H9 (cell line): ENCODE results near the gene FCGR3B. TPM values are rescaled to one million over a fixed set of nuclear protein-coding genes. Genes with fewer than 3 reads are reported as not detected.
"Not testable (repeated sequence)": the region's sequence is repeated elsewhere in the genome, so short reads cannot be mapped to it uniquely, and the experiment has no call there.

Experiments
- DNase-seq: peaks from one replicate; pipeline ENCODE4 v3.0.0-alpha.2; 2017
- H2AFZ ChIP-seq: one replicate; pipeline ENCODE4 v1.6.1; 2013; ENCODE audit warnings: mild to moderate bottlenecking, low read length, control low read depth, moderate library complexity
- H2AK5ac ChIP-seq: 2 replicates; pipeline ENCODE4 v1.6.1; 2013; ENCODE audit warnings: low read length, control low read depth, mixed read lengths; ENCODE audit not compliant: insufficient read length
- H2BK120ac ChIP-seq: one replicate; pipeline ENCODE4 v1.6.1; 2013; ENCODE audit warnings: low read depth, mild to moderate bottlenecking, low read length, control low read depth, inconsistent platforms; ENCODE audit not compliant: poor library complexity, severe bottlenecking
- H2BK12ac ChIP-seq: 2 replicates; pipeline ENCODE4 v1.6.1; 2013; ENCODE audit warnings: low read length, control low read depth, mixed read lengths, low read depth; ENCODE audit not compliant: insufficient read length
- H2BK15ac ChIP-seq: 2 replicates; pipeline ENCODE4 v1.6.1; 2013; ENCODE audit warnings: low read depth, low read length, control low read depth
- H2BK20ac ChIP-seq: one replicate; pipeline ENCODE4 v1.6.1; 2013; ENCODE audit warnings: low read depth, mild to moderate bottlenecking, low read length, control low read depth, inconsistent platforms; ENCODE audit not compliant: poor library complexity, severe bottlenecking
- H2BK5ac ChIP-seq: 2 replicates; pipeline ENCODE4 v1.6.1; 2013; ENCODE audit warnings: low read length, control low read depth, mixed read lengths; ENCODE audit not compliant: insufficient read length
- H3K14ac ChIP-seq: 2 replicates; pipeline ENCODE4 v1.6.1; 2013; ENCODE audit warnings: low read length, control low read depth; ENCODE audit not compliant: insufficient read depth
- H3K18ac ChIP-seq: 2 replicates; pipeline ENCODE4 v1.6.1; 2013; ENCODE audit warnings: low read depth, mild to moderate bottlenecking, mixed read lengths, low read length, control low read depth; ENCODE audit not compliant: insufficient read length
- H3K23ac ChIP-seq: 2 replicates; pipeline ENCODE4 v1.6.1; 2013; ENCODE audit warnings: low read length, control low read depth, mixed read lengths, low read depth; ENCODE audit not compliant: insufficient read length
- H3K23me2 ChIP-seq: 2 replicates; pipeline ENCODE4 v1.6.1; 2013; ENCODE audit warnings: low read depth, mild to moderate bottlenecking, mixed read lengths, low read length, control low read depth; ENCODE audit not compliant: insufficient read length, poor library complexity, severe bottlenecking
- H3K27ac ChIP-seq: 2 replicates; pipeline ENCODE4 v1.5.1; 2013; ENCODE audit warnings: low read length, control low read depth, mixed read lengths, low read depth; ENCODE audit not compliant: insufficient read length
- H3K27me3 ChIP-seq: 2 replicates; pipeline ENCODE4 v1.6.1; 2013; ENCODE audit warnings: low read length, control low read depth, inconsistent platforms; ENCODE audit not compliant: insufficient read depth
- H3K4ac ChIP-seq: 2 replicates; pipeline ENCODE4 v1.6.1; 2013; ENCODE audit warnings: low read depth, mild to moderate bottlenecking, control low read depth, inconsistent platforms, low read length, moderate library complexity
- H3K4me1 ChIP-seq: 2 replicates; pipeline ENCODE4 v1.6.1; 2013; ENCODE audit warnings: low read length, control low read depth, inconsistent platforms; ENCODE audit not compliant: insufficient read depth
- H3K4me2 ChIP-seq: 2 replicates; pipeline ENCODE4 v1.6.1; 2013; ENCODE audit warnings: low read length, control low read depth, mixed read lengths; ENCODE audit not compliant: insufficient read length, insufficient read depth
- H3K56ac ChIP-seq: 2 replicates; pipeline ENCODE4 v1.6.1; 2013; ENCODE audit warnings: low read depth, mild to moderate bottlenecking, mixed read lengths, low read length, control low read depth; ENCODE audit not compliant: insufficient read length
- H3K79me1 ChIP-seq: 2 replicates; pipeline ENCODE4 v1.6.1; 2013; ENCODE audit warnings: low read depth, mild to moderate bottlenecking, moderate library complexity, low read length, control low read depth, inconsistent platforms; ENCODE audit not compliant: insufficient read depth, poor library complexity, severe bottlenecking
- H3K79me2 ChIP-seq: 2 replicates; pipeline ENCODE4 v1.6.1; 2013; ENCODE audit warnings: low read length, control low read depth, inconsistent platforms; ENCODE audit not compliant: insufficient read depth
- H3K9ac ChIP-seq: 2 replicates; pipeline ENCODE4 v1.6.1; 2013; ENCODE audit warnings: low read length, control low read depth, mixed read lengths; ENCODE audit not compliant: insufficient read length; ENCODE audit errors: extremely low read depth
- H3K9me3 ChIP-seq: one replicate; pipeline ENCODE4 v1.6.1; 2013; ENCODE audit warnings: low read depth, low read length, inconsistent platforms; ENCODE audit not compliant: control insufficient read depth
- H3T11ph ChIP-seq: one replicate; pipeline ENCODE4 v1.6.1; 2013; ENCODE audit warnings: mild to moderate bottlenecking, low read length, control low read depth, inconsistent platforms
- H4K20me1 ChIP-seq: one replicate; pipeline ENCODE4 v1.6.1; 2013; ENCODE audit not compliant: control insufficient read depth, insufficient read length, insufficient read depth
- H4K5ac ChIP-seq: 2 replicates; pipeline ENCODE4 v1.6.1; 2013; ENCODE audit warnings: low read depth, mild to moderate bottlenecking, mixed read lengths, low read length, control low read depth; ENCODE audit not compliant: insufficient read length
- H4K8ac ChIP-seq: replicated peaks from 2 replicates; pipeline ENCODE4 v1.6.1; 2013; ENCODE audit warnings: low read length, control low read depth, mixed read lengths, low read depth; ENCODE audit not compliant: insufficient read length
- H4K91ac ChIP-seq: 2 replicates; pipeline ENCODE4 v1.6.1; 2013; ENCODE audit warnings: low read depth, mild to moderate bottlenecking, moderate library complexity, mixed read lengths, low read length, control low read depth; ENCODE audit not compliant: insufficient read length
- H3K27ac Mint-ChIP-seq, 3 experiments: 2 replicates in 2 of 3; 3 replicates in 1 of 3; pipeline ENCODE4 v1.8.0; 2020 to 2021; ENCODE audit warnings: mixed read lengths in 3 of 3, mild to moderate bottlenecking in 1 of 3, moderate library complexity in 1 of 3
- H3K27me3 Mint-ChIP-seq: 2 replicates; pipeline ENCODE4 v1.8.0; 2021; ENCODE audit warnings: low read depth, mild to moderate bottlenecking, moderate library complexity, mixed read lengths
- H3K36me3 Mint-ChIP-seq, 3 experiments: 2 replicates in 2 of 3; 3 replicates in 1 of 3; pipeline ENCODE4 v1.8.0; 2020 to 2021; ENCODE audit warnings: low read depth in 3 of 3, mixed read lengths in 3 of 3; ENCODE audit not compliant: insufficient read depth in 1 of 3
- H3K4me1 Mint-ChIP-seq, 2 experiments: 2 replicates each; pipeline ENCODE4 v1.8.0; 2020; ENCODE audit warnings: mixed read lengths in 2 of 2
- H3K4me3 Mint-ChIP-seq, 2 experiments: 2 replicates in 1 of 2; 3 replicates in 1 of 2; pipeline ENCODE4 v1.8.0; 2020 to 2021; ENCODE audit warnings: mild to moderate bottlenecking in 2 of 2, mixed read lengths in 2 of 2, moderate library complexity in 1 of 2
- H3K9me3 Mint-ChIP-seq, 2 experiments: 2 replicates in 1 of 2; 3 replicates in 1 of 2; pipeline ENCODE4 v1.8.0; 2020; ENCODE audit warnings: mild to moderate bottlenecking in 2 of 2, mixed read lengths in 2 of 2, moderate library complexity in 1 of 2
- WGBS: extraction: QIAGEN DNeasy Blood & Tissue Kit; methylation state at CpG from one replicate; pipeline ENCODE4 v1.1.7; 2013; ENCODE audit warnings: missing lambda C conversion rate, low lambda C conversion rate, mixed read lengths; ENCODE audit not compliant: insufficient read length; ENCODE audit errors: extremely low coverage; 5-methylcytosine and 5-hydroxymethylcytosine counted together
- total RNA-seq: library from RNA; stranded (reverse); gene quantifications from 2 replicates; pipeline ENCODE4 v1.2.1, GENCODE V29; 2021

FCGR3B gene
- total RNA-seq, 1 experiment from 2014 or later = not detected

- H3K23ac ChIP-seq, H3K18ac ChIP-seq, H2BK12ac ChIP-seq, H2BK15ac ChIP-seq, H3K79me1 ChIP-seq, H3K4me1 Mint-ChIP-seq, H3T11ph ChIP-seq, H3K79me2 ChIP-seq, H4K8ac ChIP-seq, H4K91ac ChIP-seq, H3K4me1 ChIP-seq, H2BK120ac ChIP-seq, H3K4ac ChIP-seq, H2BK20ac ChIP-seq, H2AK5ac ChIP-seq, H4K20me1 ChIP-seq, H3K56ac ChIP-seq, H3K27me3 ChIP-seq, H3K27ac ChIP-seq, H2BK5ac ChIP-seq, H4K5ac ChIP-seq, H3K23me2 ChIP-seq, H3K9me3 ChIP-seq: not testable (repeated sequence)
- peak; percentile 77 for DNase-seq
- Mint-ChIP-seq H3K9me3 (peaks cover 16% of the 10 kb centered on the region in 2 experiments), H3K4me3 (peak overlapping the region; percentile 83 to 98), H3K36me3 (peaks cover 7 to 11% (median 8%) of the 10 kb centered on the region in 3 experiments; a peak in 6 of 7 replicates), H3K27ac (peak overlapping the region; percentile 21 to 81 (median 57); a peak in 6 of 7 replicates), H3K27me3 (peaks cover 44% of the 10 kb centered on the region)
- H3K4me2 ChIP-seq = peak overlapping the region; percentile 78
- WGBS = no CpG with 5 or more reads among the region's 41 CpGs
- peak overlapping the region; percentile 96 for H2AFZ ChIP-seq
- H3K9ac ChIP-seq = peak overlapping the region; percentile 65
- H3K14ac ChIP-seq = peak overlapping the region; percentile 85; the same call in 1 of the 2 replicates
Measured at GRCh38 chr1:161621181-161622000, 9.6 kb downstream of the FCGR3B start.

- not testable (repeated sequence) for H2BK20ac ChIP-seq, H3K18ac ChIP-seq, H3K79me2 ChIP-seq, H3K27ac Mint-ChIP-seq, H3T11ph ChIP-seq, H3K4ac ChIP-seq, H2BK12ac ChIP-seq, H2BK15ac ChIP-seq, H3K14ac ChIP-seq, H3K56ac ChIP-seq, H4K8ac ChIP-seq, DNase-seq, H3K27ac ChIP-seq, H4K20me1 ChIP-seq, H3K4me1 ChIP-seq, H2BK5ac ChIP-seq, H3K9ac ChIP-seq, H3K4me2 ChIP-seq, H2AK5ac ChIP-seq, H3K4me1 Mint-ChIP-seq, H3K23ac ChIP-seq, H3K79me1 ChIP-seq, H3K9me3 ChIP-seq, H2BK120ac ChIP-seq, H3K27me3 ChIP-seq, H4K91ac ChIP-seq, H3K23me2 ChIP-seq, H4K5ac ChIP-seq, H2AFZ ChIP-seq
- Mint-ChIP-seq H3K4me3 (peak overlapping the region; percentile 83 to 98), H3K27me3 (peaks cover 44% of the 10 kb centered on the region), H3K9me3 (peaks cover 16 to 19% of the 10 kb centered on the region in 2 experiments), H3K36me3 (peaks cover 7 to 11% (median 8%) of the 10 kb centered on the region in 3 experiments; a peak in 6 of 7 replicates)
- WGBS = no CpG with 5 or more reads among the region's 7 CpGs
Measured at GRCh38 chr1:161620399-161620798, 10.6 kb downstream of the FCGR3B start.
